HepG2 (cell line): ENCODE results near the gene CCL23. TPM values are rescaled to one million over a fixed set of nuclear protein-coding genes. Genes with fewer than 3 reads are reported as not detected.
A peak's percentile ranks its signal among the peaks of the same experiment; 100 is the strongest.

Experiments used
- BRD4 ChIP-seq: sonication (generic); formaldehyde crosslinking; IDR thresholded peaks from 2 replicates; pipeline ENCODE4 v1.4.0; 2020; ENCODE audit warnings: missing genetic modification reagents
- ELF4 ChIP-seq: sonication (generic); formaldehyde crosslinking; IDR thresholded peaks from 2 replicates; pipeline ENCODE4 v1.5.0; 2020; ENCODE audit warnings: missing genetic modification reagents, mild to moderate bottlenecking, moderate library complexity, borderline replicate concordance
- HDAC2 ChIP-seq: sonication (generic); formaldehyde crosslinking; IDR thresholded peaks from 2 replicates; pipeline ENCODE4 v1.4.0; 2020; ENCODE audit warnings: missing genetic modification reagents
- HMGXB4 ChIP-seq, 2 experiments: sonication (generic) in 1 of 2; formaldehyde crosslinking in 1 of 2; IDR thresholded peaks; 2 replicates each; pipeline versions ENCODE4 v1.4.0 to v1.6.1; 2018 to 2020; ENCODE audit warnings: missing genetic modification reagents in 2 of 2, borderline replicate concordance in 1 of 2, low read depth in 1 of 2, mild to moderate bottlenecking in 1 of 2, missing biosample characterization in 1 of 2
- IKZF5 ChIP-seq: IDR thresholded peaks from 2 replicates; pipeline ENCODE4 v1.6.1; 2018; ENCODE audit warnings: missing genetic modification reagents, mild to moderate bottlenecking, missing compliant biosample characterization
- SAP130 ChIP-seq: IDR thresholded peaks from 2 replicates; pipeline ENCODE4 v1.6.1; 2016; ENCODE audit warnings: low read depth
- TFDP2 ChIP-seq: sonication (generic); formaldehyde crosslinking; IDR thresholded peaks from 2 replicates; pipeline ENCODE4 v1.4.0; 2020; ENCODE audit warnings: missing genetic modification reagents
- ZNF605 ChIP-seq: sonication (generic); formaldehyde crosslinking; IDR thresholded peaks from 2 replicates; pipeline ENCODE4 v1.8.0; 2022; ENCODE audit warnings: mild to moderate bottlenecking, missing genetic modification reagents
- ZNF749 ChIP-seq: sonication (generic); formaldehyde crosslinking; IDR thresholded peaks from 2 replicates; pipeline ENCODE4 v1.8.0; 2022; ENCODE audit warnings: mild to moderate bottlenecking, missing genetic modification reagents, moderate library complexity, borderline replicate concordance
- polyA plus RNA-seq, 8 experiments: library from polyadenylated mRNA; depleted of rRNA in 3 of 8; stranded (reverse) in 7 of 8; unstranded in 1 of 8; fragments of >200 nt; fragmentation: Illumina TruSeq in 4 of 8; extraction: Trizol in 4 of 8; gene quantifications; 2 replicates each; pipeline versions ENCODE4 v1.2.1 to v1.2.3, GENCODE V29; 2011 to 2016; ENCODE audit warnings: low read depth in 4 of 8, missing spikeins in 1 of 8, mixed read lengths in 1 of 8; ENCODE audit not compliant: insufficient read depth in 1 of 8
- total RNA-seq, 5 experiments: library from RNA; depleted of rRNA; stranded (reverse); fragments of >200 nt; fragmentation: Illumina TruSeq; extraction: Trizol; gene quantifications; 2 replicates each; pipeline ENCODE4 v1.2.3, GENCODE V29; 2016; ENCODE audit warnings: low read depth in 1 of 5
- TF ChIP-seq, protein P1 (sequence below): sonication (generic); formaldehyde crosslinking; IDR thresholded peaks from 2 replicates; pipeline ENCODE4 v1.5.1; 2020; ENCODE audit warnings: mild to moderate bottlenecking, missing genetic modification reagents, moderate library complexity
- TF ChIP-seq, protein P2 (sequence below): sonication (generic); formaldehyde crosslinking; IDR thresholded peaks from 2 replicates; pipeline ENCODE4 v1.5.1; 2020; ENCODE audit warnings: mild to moderate bottlenecking, missing genetic modification reagents
- TF ChIP-seq, protein P3 (sequence below): sonication (generic); IDR thresholded peaks from 2 replicates; pipeline ENCODE4 v1.6.1; 2016; ENCODE audit warnings: low read depth, borderline replicate concordance

The CCL23 gene
- total and polyA plus RNA-seq, 2 of the 13 experiments (the other 11 are each of a cell fraction or from before 2014, with no cell fraction given), result not detected

- TF ChIP-seq, protein P1, sequence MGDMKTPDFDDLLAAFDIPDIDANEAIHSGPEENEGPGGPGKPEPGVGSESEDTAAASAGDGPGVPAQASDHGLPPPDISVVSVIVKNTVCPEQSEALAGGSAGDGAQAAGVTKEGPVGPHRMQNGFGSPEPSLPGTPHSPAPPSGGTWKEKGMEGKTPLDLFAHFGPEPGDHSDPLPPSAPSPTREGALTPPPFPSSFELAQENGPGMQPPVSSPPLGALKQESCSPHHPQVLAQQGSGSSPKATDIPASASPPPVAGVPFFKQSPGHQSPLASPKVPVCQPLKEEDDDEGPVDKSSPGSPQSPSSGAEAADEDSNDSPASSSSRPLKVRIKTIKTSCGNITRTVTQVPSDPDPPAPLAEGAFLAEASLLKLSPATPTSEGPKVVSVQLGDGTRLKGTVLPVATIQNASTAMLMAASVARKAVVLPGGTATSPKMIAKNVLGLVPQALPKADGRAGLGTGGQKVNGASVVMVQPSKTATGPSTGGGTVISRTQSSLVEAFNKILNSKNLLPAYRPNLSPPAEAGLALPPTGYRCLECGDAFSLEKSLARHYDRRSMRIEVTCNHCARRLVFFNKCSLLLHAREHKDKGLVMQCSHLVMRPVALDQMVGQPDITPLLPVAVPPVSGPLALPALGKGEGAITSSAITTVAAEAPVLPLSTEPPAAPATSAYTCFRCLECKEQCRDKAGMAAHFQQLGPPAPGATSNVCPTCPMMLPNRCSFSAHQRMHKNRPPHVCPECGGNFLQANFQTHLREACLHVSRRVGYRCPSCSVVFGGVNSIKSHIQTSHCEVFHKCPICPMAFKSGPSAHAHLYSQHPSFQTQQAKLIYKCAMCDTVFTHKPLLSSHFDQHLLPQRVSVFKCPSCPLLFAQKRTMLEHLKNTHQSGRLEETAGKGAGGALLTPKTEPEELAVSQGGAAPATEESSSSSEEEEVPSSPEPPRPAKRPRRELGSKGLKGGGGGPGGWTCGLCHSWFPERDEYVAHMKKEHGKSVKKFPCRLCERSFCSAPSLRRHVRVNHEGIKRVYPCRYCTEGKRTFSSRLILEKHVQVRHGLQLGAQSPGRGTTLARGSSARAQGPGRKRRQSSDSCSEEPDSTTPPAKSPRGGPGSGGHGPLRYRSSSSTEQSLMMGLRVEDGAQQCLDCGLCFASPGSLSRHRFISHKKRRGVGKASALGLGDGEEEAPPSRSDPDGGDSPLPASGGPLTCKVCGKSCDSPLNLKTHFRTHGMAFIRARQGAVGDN (CRISPR knock-in tag), result peak; percentile 62
- TF ChIP-seq BRD4 (CRISPR knock-in tag), result 0 out of 2 replicates have a peak, but pooled peaks have one; percentile 43
- TF ChIP-seq HDAC2, result no peak
- TF ChIP-seq, protein P2, sequence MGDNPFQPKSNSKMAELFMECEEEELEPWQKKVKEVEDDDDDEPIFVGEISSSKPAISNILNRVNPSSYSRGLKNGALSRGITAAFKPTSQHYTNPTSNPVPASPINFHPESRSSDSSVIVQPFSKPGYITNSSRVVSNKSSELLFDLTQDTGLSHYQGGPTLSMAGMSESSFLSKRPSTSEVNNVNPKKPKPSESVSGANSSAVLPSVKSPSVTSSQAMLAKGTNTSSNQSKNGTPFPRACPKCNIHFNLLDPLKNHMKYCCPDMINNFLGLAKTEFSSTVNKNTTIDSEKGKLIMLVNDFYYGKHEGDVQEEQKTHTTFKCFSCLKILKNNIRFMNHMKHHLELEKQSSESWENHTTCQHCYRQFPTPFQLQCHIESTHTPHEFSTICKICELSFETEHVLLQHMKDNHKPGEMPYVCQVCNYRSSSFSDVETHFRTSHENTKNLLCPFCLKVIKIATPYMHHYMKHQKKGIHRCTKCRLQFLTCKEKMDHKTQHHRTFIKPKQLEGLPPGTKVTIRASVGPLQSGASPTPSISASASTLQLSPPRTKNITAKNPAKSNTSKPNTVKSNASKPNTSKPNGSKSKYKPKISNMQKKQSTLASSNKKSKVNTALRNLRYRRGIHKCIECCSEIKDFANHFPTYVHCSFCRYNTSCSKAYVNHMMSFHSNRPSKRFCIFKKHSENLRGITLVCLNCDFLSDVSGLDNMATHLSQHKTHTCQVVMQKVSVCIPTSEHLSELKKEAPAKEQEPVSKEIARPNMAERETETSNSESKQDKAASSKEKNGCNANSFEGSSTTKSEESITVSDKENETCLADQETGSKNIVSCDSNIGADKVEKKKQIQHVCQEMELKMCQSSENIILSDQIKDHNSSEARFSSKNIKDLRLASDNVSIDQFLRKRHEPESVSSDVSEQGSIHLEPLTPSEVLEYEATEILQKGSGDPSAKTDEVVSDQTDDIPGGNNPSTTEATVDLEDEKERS (CRISPR knock-in tag), result no peak
- TF ChIP-seq TFDP2 (CRISPR knock-in tag), result peak; percentile 3; the same call in 1 of the 2 replicates
- TF ChIP-seq ELF4, result 0 out of 2 replicates have a peak, but pooled peaks have one; percentile 41
- no peak for TF ChIP-seq ZNF749 (CRISPR knock-in tag)
- TF ChIP-seq SAP130 (CRISPR knock-in tag), result peak; percentile 50
- TF ChIP-seq IKZF5 (CRISPR knock-in tag), result peak; percentile 34; the same call in 1 of the 2 replicates
- TF ChIP-seq ZNF605, result peak; percentile 19; the same call in 1 of the 2 replicates
- TF ChIP-seq, protein P3, sequence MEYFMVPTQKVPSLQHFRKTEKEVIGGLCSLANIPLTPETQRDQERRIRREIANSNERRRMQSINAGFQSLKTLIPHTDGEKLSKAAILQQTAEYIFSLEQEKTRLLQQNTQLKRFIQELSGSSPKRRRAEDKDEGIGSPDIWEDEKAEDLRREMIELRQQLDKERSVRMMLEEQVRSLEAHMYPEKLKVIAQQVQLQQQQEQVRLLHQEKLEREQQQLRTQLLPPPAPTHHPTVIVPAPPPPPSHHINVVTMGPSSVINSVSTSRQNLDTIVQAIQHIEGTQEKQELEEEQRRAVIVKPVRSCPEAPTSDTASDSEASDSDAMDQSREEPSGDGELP, result 0 out of 2 replicates have a peak, but pooled peaks have one; percentile 5
- 0 out of 4 replicates have a peak, but pooled peaks of 1 of the 2 experiments have one; percentile 7 for TF ChIP-seq HMGXB4 (CRISPR knock-in tag; IDR thresholded peaks at IDR 0.05; ENCODE audit: borderline replicate concordance in 1 of 2, low read depth in 1 of 2)
These were observed 16.5 kb downstream of the CCL23 start, which contains the start of gene CCL15 (continued) for GRCh38 chr17:36001110-36001771.
